Ectodermal cell (in vitro differentiated cells): ENCODE results near the gene TMEM250. TPM values are rescaled to one million over a fixed set of nuclear protein-coding genes. Genes with fewer than 3 reads are reported as not detected.

Experiments
- H3K27ac ChIP-seq: 2 replicates; pipeline ENCODE4 v1.7.0; 2013; ENCODE audit warnings: mild to moderate bottlenecking, low read depth, low read length; ENCODE audit not compliant: insufficient read depth, poor library complexity, severe bottlenecking
- H3K27me3 ChIP-seq: 2 replicates; pipeline ENCODE4 v1.7.0; 2013; ENCODE audit warnings: mild to moderate bottlenecking, low read length; ENCODE audit not compliant: insufficient read depth, control insufficient read depth, poor library complexity, severe bottlenecking
- H3K36me3 ChIP-seq: one replicate; pipeline ENCODE4 v1.7.0; 2013; ENCODE audit warnings: low read length; ENCODE audit not compliant: control insufficient read depth, insufficient read depth
- H3K4me1 ChIP-seq: one replicate; pipeline ENCODE4 v1.7.0; 2013; ENCODE audit warnings: low read length; ENCODE audit not compliant: control insufficient read depth, insufficient read depth
- H3K4me3 ChIP-seq: 2 replicates; pipeline ENCODE4 v1.7.0; 2013; ENCODE audit warnings: low read depth, low read length, control low read depth; ENCODE audit not compliant: insufficient read depth
- H3K9me3 ChIP-seq: 2 replicates; pipeline ENCODE4 v1.7.0; 2013; ENCODE audit warnings: mild to moderate bottlenecking, low read length, moderate library complexity; ENCODE audit not compliant: control insufficient read depth
- WGBS, 2 experiments: methylation state at CpG; one replicate each; pipeline ENCODE4 v1.1.7; 2013; ENCODE audit warnings: missing lambda C conversion rate in 2 of 2; 5-methylcytosine and 5-hydroxymethylcytosine counted together
- polyA plus RNA-seq, 4 experiments: library from polyadenylated mRNA; stranded (reverse); fragments of 50-300 nt; gene quantifications; one replicate each; pipeline ENCODE4 v1.2.3, GENCODE V29; 2013

The TMEM250 gene, protein sequence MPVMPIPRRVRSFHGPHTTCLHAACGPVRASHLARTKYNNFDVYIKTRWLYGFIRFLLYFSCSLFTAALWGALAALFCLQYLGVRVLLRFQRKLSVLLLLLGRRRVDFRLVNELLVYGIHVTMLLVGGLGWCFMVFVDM
- 41.2 TPM for polyA plus RNA-seq (2013, experiment 1 of 4)
- polyA plus RNA-seq (2013, experiment 2 of 4): 41.1 TPM
- polyA plus RNA-seq (2013, experiment 3 of 4): 34.1 TPM
- 35.5 TPM for polyA plus RNA-seq (2013, experiment 4 of 4)

DNA sequence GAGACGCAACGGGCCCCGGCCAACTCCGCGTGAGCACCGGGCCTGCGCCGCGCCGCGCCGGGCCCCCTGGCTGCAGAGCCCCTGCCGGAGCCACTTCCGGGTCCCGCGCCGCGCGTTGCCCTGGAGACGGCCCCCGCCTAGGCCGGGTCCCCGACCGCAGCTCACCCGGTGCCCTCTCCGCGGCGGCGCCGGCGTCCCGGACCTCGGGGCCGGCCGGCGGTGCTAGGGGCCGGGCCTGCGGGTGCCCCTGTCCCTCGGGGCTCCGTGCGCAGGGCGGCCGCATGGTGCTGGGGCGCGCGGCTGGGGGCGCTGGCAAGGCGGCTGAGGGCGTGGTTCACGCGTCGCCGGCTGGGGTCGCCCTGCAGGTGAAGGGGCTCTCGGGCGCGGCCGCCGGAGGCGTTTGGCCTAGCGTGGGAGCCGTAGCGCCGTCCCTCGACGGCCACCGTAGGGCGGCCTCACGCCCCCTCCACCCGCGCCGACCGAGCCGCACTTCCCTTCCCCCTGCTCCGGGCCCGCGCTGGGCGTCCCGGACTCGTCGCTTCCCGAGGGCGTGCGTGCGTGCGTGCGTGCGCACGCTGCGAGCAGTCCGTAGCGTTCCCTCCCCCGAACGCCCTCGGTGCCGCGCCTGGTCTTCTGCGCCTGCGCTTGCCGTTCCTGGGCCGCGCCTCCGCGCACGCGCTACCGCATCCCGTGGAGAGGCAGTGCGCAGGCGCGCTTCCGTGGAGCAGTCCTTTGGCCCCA, at the start of gene TMEM250:
TMEM250 (minus strand) TSS at position 556 of the 741 bp plus-strand sequence. CDS start 1,975 bp downstream, outside the sequence.
- WGBS, 2 experiments: 0% methylated on average over 112 of the region's 112 CpGs
- Histone ChIP-seq H3K9me3 (no peaks in the 10 kb centered on the region), H3K36me3 (peaks cover 8% of the 10 kb centered on the region), H3K4me3 (peak within 1 kb of the TSS; percentile 74), H3K4me1 (peaks cover 12% of the 10 kb centered on the region), H3K27ac (peak within 1 kb of the TSS; percentile 69), H3K27me3 (no peaks in the 10 kb centered on the region)

DNA sequence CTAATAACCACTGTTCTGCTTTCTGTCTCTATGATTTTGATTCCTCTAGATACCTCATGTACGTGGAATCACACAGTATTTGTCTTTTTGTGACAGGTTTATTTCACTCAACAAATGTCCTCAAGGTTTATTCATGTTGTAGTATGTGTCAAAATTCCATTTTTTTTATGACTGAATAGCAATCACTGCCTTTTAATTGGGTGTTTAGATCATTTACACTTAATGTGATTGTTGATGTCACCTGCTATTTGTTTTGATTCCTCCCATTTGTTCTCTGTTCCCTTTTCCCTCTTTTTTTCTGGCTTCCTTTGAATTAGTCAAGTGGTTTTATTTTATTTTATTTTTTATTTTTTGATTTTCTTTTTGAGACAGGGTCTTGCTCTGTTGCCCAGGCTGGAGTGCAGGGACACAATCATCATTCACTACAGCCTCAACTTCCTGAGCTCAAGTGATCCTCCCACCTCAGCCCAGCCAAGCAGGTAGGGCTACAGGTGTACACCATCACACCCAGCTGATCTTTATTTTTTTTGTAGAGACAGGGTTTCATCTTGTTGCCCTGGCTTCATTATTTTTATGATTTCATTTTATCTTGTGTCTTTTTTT, 44.7 kb upstream of the TMEM250 start:
- WGBS, 2 experiments: 94 to 100% methylated on average over 1 of the region's 1 CpG
- Histone ChIP-seq H3K9me3 (no peaks in the 10 kb centered on the region), H3K27ac (no peak overlapping the region), H3K4me1 (peaks cover 16% of the 10 kb centered on the region), H3K27me3 (no peaks in the 10 kb centered on the region), H3K4me3 (no peak overlapping the region), H3K36me3 (no peaks in the 10 kb centered on the region)

DNA sequence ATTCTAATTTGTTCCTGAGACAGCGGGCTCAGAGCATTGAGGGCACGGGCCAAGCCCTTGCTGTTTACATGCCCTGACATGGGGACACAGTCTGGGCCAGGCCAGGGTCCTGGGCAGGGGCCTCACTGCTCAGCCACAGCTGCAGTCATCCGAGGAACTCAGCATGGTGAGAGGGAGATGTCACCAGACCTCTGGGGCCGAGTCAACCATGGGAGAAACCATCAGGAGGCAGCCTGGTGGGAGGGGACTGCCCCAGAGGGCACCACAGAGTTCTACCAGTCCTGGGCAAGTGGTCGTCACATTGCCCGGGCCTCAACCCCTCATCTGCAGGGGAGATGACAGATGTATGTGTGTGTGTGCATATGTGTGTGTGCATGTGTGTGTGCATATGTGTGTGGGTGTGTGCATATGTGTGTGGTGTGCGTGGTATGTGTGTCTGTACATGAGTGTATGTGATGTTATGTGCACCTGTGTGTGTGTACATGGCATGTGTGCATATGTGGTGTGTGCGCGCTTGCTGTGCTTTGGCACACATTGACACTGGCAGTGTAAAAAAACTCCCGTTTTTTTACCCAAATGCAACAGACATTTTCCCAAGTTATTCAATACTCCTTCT, 42.4 kb upstream of the TMEM250 start:
- Histone ChIP-seq H3K4me3 (no peak overlapping the region), H3K4me1 (peaks cover 16% of the 10 kb centered on the region)

DNA sequence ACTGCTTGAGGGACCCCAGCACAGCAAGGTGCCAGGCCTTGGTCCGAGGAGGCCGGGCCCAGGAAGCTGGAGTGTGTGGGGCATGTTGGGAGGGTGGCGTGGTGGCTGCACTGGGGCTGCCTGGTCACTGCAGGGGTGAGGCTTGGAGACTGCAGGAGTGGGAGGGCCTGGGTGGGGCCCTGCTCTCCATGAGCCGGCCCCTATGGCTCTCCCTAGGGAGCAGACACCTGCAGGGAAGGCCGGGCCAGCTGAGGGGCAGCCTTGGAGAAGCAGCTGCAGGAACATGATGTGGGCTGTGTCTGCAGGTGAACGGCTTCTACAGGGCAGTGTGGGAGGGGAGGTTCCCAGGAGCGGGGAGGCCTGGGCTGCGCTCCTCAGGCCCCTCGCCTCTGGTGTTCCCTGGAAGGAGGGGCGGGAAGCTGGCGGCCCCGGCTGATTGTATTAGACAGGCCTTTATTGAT, 41.7 kb upstream of the TMEM250 start:
- peaks cover 16% of the 10 kb centered on the region for H3K4me1 ChIP-seq
- no peaks in the 10 kb centered on the region for H3K36me3 ChIP-seq
- 66% methylated on average over 12 of the region's 12 CpGs for WGBS, 2 experiments
- H3K9me3 ChIP-seq: no peaks in the 10 kb centered on the region
- no peaks in the 10 kb centered on the region for H3K27me3 ChIP-seq
- H3K4me3 ChIP-seq: no peak overlapping the region
- no peak overlapping the region for H3K27ac ChIP-seq

More for the DNA sequence above, 42.4 kb upstream of the TMEM250 start:
- Histone ChIP-seq H3K36me3 (no peaks in the 10 kb centered on the region), H3K27ac (no peak overlapping the region), H3K9me3 (no peaks in the 10 kb centered on the region), H3K27me3 (no peaks in the 10 kb centered on the region)
- 82 to 87% methylated on average over 10 of the region's 10 CpGs for WGBS, 2 experiments

DNA sequence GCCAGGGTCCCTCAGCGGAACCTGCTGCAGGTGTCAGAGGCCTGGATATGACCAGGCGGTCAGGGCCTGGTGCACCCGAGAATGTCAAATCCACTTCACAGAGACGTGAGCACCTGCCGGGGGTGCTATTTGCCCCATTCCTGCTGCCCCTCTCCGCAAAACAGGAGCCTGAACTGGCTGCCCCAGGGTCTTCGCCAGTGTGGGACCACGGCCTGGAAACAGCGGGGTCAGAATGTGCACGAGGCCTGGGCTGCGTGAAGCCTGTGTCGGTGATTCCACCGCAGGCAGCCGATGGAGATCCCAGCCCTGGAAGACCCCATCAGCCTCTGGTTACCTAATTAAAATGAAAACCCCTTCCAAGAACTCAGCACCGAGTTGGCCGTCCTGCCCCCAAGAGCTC, 41.2 kb upstream of the TMEM250 start:
- H3K4me3 ChIP-seq: no peak overlapping the region
- H3K27me3 ChIP-seq: no peaks in the 10 kb centered on the region
- no peak overlapping the region for H3K27ac ChIP-seq
- H3K9me3 ChIP-seq: no peaks in the 10 kb centered on the region
- 90 to 91% methylated on average over 16 of the region's 16 CpGs for WGBS, 2 experiments
- no peaks in the 10 kb centered on the region for H3K36me3 ChIP-seq
- H3K4me1 ChIP-seq: peaks cover 16% of the 10 kb centered on the region

DNA sequence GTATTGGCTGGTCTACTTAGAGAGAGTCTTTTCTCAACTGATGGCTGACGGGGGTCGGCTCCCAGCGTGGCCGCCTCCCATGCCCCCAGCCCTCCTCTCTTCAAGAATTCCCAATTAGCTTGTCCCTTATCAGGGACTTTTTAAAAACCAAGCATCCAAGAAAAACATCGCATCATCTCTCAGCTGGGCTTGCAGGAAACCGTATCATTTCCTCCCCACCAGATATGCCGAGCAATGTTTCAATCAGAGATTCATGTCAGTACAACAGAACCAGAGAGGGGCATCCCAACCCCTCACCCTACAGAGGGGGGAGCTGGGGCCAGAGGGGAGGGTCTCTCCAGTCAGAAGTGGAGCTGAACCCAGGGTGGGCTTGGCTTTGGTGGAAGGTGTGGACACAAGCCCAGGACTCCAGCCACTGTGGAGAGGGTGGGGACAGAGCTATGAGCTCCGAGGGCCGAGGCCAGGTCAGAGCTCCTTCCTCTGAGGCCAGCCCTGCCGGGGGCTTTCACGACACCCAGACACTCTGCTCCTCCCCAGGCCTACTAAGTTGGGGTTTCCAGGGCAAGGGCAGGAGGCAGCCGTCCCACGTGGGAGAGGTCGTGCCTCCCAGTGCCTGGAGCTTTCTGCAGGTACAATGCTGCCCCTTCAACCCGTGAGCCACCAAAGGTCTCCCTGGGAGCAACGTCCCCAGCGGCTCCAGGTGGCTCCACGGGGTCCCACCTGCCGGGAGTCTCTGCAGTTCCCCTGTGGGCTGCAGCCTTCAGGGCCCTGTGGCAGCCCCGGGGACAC, 39.0 kb upstream of the TMEM250 start:
- Histone ChIP-seq H3K9me3 (no peaks in the 10 kb centered on the region), H3K27ac (no peak overlapping the region), H3K4me1 (peaks cover 16% of the 10 kb centered on the region), H3K4me3 (no peak overlapping the region), H3K36me3 (no peaks in the 10 kb centered on the region), H3K27me3 (peaks cover 2% of the 10 kb centered on the region)
- 90% methylated on average over 20 of the region's 20 CpGs for WGBS, 2 experiments

DNA sequence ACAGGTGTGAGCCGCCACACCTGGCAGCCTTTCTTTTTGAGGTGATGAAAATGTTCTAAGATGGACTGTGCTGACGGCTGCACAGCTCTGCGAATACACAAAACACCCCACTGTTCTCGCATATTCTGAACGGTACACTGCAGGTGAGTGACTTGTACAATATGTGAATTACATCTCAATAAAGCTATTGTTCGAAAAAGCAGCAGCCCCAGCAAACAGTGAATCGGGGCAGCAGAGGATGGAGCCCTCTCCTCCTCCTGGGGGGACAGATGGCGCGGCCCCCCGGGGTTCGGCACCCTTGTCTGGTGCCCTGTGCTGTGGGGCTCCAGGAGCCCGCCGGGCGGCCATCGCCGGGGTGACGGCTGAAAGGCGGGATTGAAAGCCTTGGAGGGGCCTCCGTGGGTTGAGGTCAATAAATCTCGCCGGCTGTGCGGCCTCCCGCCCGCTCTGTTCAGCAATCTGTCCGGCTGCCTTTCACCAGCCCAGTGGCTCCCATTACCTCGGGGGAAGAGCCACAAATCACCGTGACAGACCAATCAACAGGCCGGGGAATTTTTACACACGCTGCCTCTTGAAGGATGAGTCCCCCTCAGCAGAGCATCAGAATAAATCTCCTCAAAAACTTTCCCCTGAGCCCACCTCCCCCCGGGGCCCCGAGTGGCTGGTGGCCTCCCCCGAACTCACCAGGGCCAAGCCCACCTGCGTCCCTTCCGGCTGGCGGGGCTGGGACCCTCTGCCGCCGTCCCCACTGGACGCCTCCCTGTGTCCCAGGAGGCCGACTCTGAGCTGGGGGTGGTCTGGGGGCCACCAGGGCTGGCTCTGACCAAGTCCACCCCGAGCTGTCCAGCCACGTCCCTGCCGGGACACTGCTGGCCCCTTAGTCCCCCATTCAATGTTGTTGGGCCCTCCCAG, 37.8 kb upstream of the TMEM250 start:
- no peak overlapping the region for H3K27ac ChIP-seq
- H3K9me3 ChIP-seq: no peaks in the 10 kb centered on the region
- peaks cover 12% of the 10 kb centered on the region for H3K27me3 ChIP-seq
- H3K36me3 ChIP-seq: no peaks in the 10 kb centered on the region
- 90 to 91% methylated on average over 42 of the region's 42 CpGs for WGBS, 2 experiments
- no peak overlapping the region for H3K4me3 ChIP-seq
- H3K4me1 ChIP-seq: peaks cover 18% of the 10 kb centered on the region

DNA sequence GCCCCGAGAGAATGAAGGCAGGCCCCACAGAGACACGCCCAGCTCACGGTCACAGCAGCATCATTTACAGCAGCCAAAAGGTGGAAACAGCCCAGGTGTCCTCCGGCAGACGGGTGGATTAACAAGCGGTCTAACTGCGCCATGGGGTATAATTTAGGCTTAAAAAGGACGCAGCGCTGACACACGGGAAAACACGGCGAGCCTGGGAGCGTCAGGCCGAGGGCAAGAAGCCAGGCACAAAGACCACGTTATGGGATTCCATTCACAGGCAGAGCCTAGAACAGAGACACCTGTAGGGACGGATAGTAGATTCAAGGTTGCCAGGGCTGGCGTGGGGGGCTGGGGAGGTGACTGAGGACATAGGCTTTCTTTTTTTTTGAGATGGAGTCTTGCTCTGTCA, 36.9 kb upstream of the TMEM250 start:
- Histone ChIP-seq H3K36me3 (no peaks in the 10 kb centered on the region), H3K4me1 (peaks cover 12% of the 10 kb centered on the region), H3K4me3 (no peak overlapping the region), H3K27me3 (peaks cover 21% of the 10 kb centered on the region), H3K9me3 (no peaks in the 10 kb centered on the region), H3K27ac (no peak overlapping the region)
- 95% methylated on average over 17 of the region's 17 CpGs for WGBS, 2 experiments

DNA sequence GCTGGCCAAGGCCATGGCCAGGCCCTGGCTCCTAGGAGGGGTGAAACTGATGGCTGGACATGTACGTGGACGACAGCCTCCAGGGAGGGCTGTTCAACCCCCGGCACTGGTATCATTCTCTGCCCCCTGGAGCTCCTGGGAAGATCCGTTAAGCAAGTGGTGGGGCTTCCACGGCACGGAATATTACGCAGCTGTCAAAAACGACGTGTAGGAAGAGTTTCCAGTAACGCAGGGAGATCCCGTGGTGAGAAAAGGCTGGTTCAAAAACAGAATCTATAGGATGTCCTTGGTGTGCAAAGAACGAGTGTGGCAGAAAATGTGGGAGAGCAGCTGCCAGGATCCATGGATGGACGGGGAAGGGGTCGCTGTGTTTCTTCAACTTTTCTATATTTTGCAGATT, 36.3 kb upstream of the TMEM250 start:
- Histone ChIP-seq H3K27me3 (peaks cover 21% of the 10 kb centered on the region), H3K9me3 (no peaks in the 10 kb centered on the region), H3K36me3 (no peaks in the 10 kb centered on the region), H3K4me1 (peaks cover 5% of the 10 kb centered on the region), H3K4me3 (no peak overlapping the region), H3K27ac (no peak overlapping the region)
- WGBS, 2 experiments: 94 to 96% methylated on average over 14 of the region's 14 CpGs
